H1 (cell line): ENCODE results near the gene TMEM238. TPM values are rescaled to one million over a fixed set of nuclear protein-coding genes. Genes with fewer than 3 reads are reported as not detected.

Source experiments
- ATF2 ChIP-seq: IDR thresholded peaks from 2 replicates; pipeline ENCODE4 v1.6.1; 2012; ENCODE audit warnings: low read length, inconsistent platforms
- BCL11A ChIP-seq, 2 experiments: IDR thresholded peaks; one replicate each; pipeline ENCODE4 v1.6.1; 2011; ENCODE audit warnings: low read depth in 2 of 2, low read length in 2 of 2, mild to moderate bottlenecking in 2 of 2
- CHD2 ChIP-seq: IDR thresholded peaks from 2 replicates; pipeline ENCODE4 v1.6.1; 2012; ENCODE audit warnings: low read length, improper control_type of control experiment
- CHD7 ChIP-seq: fragments of 300-600 bp; sonication (generic); IDR thresholded peaks from 2 replicates; pipeline ENCODE4 v1.7.1; 2012; ENCODE audit warnings: low read length, moderate library complexity, mild to moderate bottlenecking, inconsistent platforms; ENCODE audit not compliant: insufficient replicate concordance
- POLR2A ChIP-seq, 2 experiments: IDR thresholded peaks; 1 replicate in 1 of 2; 2 replicates in 1 of 2; pipeline ENCODE4 v1.6.1; 2011; ENCODE audit warnings: low read depth in 2 of 2, low read length in 2 of 2, mild to moderate bottlenecking in 2 of 2; ENCODE audit errors: control extremely low read depth in 1 of 2
- RAD21 ChIP-seq, 2 experiments: IDR thresholded peaks in 1 of 2; conservative IDR thresholded peaks in 1 of 2; 2 replicates each; pipeline ENCODE4 v1.6.1; 2011; ENCODE audit warnings: low read depth in 2 of 2, low read length in 2 of 2, improper control_type of control experiment in 1 of 2, inconsistent platforms in 1 of 2, mild to moderate bottlenecking in 1 of 2, moderate library complexity in 1 of 2
- SIX5 ChIP-seq: IDR thresholded peaks from 2 replicates; pipeline ENCODE4 v1.6.1; 2011; ENCODE audit warnings: mild to moderate bottlenecking, low read depth, low read length
- TCF12 ChIP-seq: IDR thresholded peaks from 2 replicates; pipeline ENCODE4 v1.6.1; 2011; ENCODE audit warnings: low read depth, mild to moderate bottlenecking, low read length
- polyA plus RNA-seq, 7 experiments: library from polyadenylated mRNA; depleted of rRNA in 3 of 7; stranded (reverse) in 5 of 7; unstranded in 2 of 7; fragments of >200 nt in 5 of 7; fragments of 200-250 nt in 2 of 7; gene quantifications; 1 replicate in 5 of 7; 2 replicates in 1 of 7; 4 replicates in 1 of 7; pipeline versions ENCODE4 v1.2.1 to v1.2.3, GENCODE V29; 2011 to 2013; ENCODE audit warnings: missing spikeins in 2 of 7, mixed read lengths in 2 of 7
- total RNA-seq: library from RNA; stranded (reverse); fragmentation: NEBNext Ultra II Directional; extraction: Animal tissue kit (Norgen Biotek cat#: 25700); gene quantifications from 2 replicates; pipeline ENCODE4 v1.2.1, GENCODE V29; 2021

The TMEM238 gene
- total and polyA plus RNA-seq, 2 of the 8 experiments (the other 6 are each of a cell fraction or from before 2014, with no cell fraction given): 0.53 to 3.8 TPM

- no peak for TF ChIP-seq CHD7
- no peak for TF ChIP-seq BCL11A (IDR thresholded peaks at IDR 0.05; ENCODE audit: low read depth in 2 of 2, low read length in 2 of 2)
- 0 out of 2 replicates have a peak, but pooled peaks have one; percentile 8 for TF ChIP-seq ATF2
- TF ChIP-seq TCF12: no peak
- TF ChIP-seq CHD2: no peak
- TF ChIP-seq RAD21 (IDR thresholded peaks at IDR 0.05 in 1 of 2, conservative IDR thresholded peaks at IDR 0.05 in 1 of 2; ENCODE audit: low read depth in 2 of 2, low read length in 2 of 2): no peak
- no peak for TF ChIP-seq SIX5
- TF ChIP-seq POLR2A (IDR thresholded peaks at IDR 0.05; ENCODE audit: control extremely low read depth in 1 of 2, low read depth in 2 of 2, low read length in 2 of 2): no peak
Observed at GRCh38 chr19:55347442-55348009, 36.6 kb downstream of the TMEM238 start (continued).
